SU-DHL-6 (cell line): ENCODE data around the gene SMCHD1.

Experiments used
- H2AFZ ChIP-seq: fragments of 200-600 bp; sonication (generic); 2 replicates; pipeline ENCODE4 v1.6.1; 2014; ENCODE audit warnings: low read depth, mild to moderate bottlenecking, moderate library complexity, mixed read lengths, antibody characterized with exemption, low read length; ENCODE audit not compliant: severe bottlenecking
- H3F3A ChIP-seq: fragments of 200-600 bp; shearing (Covaris generic); 2 replicates; pipeline ENCODE4 v1.6.0; 2016; ENCODE audit warnings: antibody characterized with exemption, mild to moderate bottlenecking; ENCODE audit not compliant: insufficient read depth
- H3K27ac ChIP-seq: fragments of 200-600 bp; sonication (generic); 2 replicates; pipeline ENCODE4 v1.5.1; 2016; ENCODE audit warnings: low read depth, mild to moderate bottlenecking, low read length, moderate library complexity, mixed read lengths
- H3K27me3 ChIP-seq: fragments of 200-600 bp; sonication (generic), shearing (Covaris generic); 2 replicates; pipeline ENCODE4 v1.6.0; 2014; ENCODE audit warnings: mild to moderate bottlenecking, low read length
- H3K36me3 ChIP-seq: fragments of 200-600 bp; sonication (generic); 2 replicates; pipeline ENCODE4 v1.6.1; 2014; ENCODE audit warnings: mild to moderate bottlenecking, low read length, mixed read lengths
- H3K4me2 ChIP-seq: fragments of 300-600, 200-600 bp; shearing (Covaris generic), sonication (generic); 2 replicates; pipeline ENCODE4 v1.6.0; 2014; ENCODE audit warnings: low read length, low read depth, mild to moderate bottlenecking; ENCODE audit not compliant: poor library complexity, severe bottlenecking
- H3K4me3 ChIP-seq: fragments of 200-600 bp; sonication (generic); 2 replicates; pipeline ENCODE4 v1.5.1; 2014; ENCODE audit warnings: antibody characterized with exemption, low read length, mild to moderate bottlenecking, mixed read lengths; ENCODE audit not compliant: insufficient read depth, poor library complexity, severe bottlenecking
- H3K79me2 ChIP-seq: fragments of 200-600 bp; sonication (generic); 2 replicates; pipeline ENCODE4 v1.6.1; 2014; ENCODE audit warnings: mild to moderate bottlenecking, low read length, moderate library complexity; ENCODE audit not compliant: insufficient read depth
- H3K9ac ChIP-seq: fragments of 200-600 bp; sonication (generic); 2 replicates; pipeline ENCODE4 v1.7.0; 2014; ENCODE audit warnings: mild to moderate bottlenecking, low read length
- H3K9me2 ChIP-seq: fragments of 200-600 bp; sonication (generic); replicated peaks from 2 replicates; pipeline ENCODE4 v1.6.1; 2014; ENCODE audit warnings: low read length; ENCODE audit not compliant: insufficient read depth
- H3K9me3 ChIP-seq: fragments of 200-600 bp; sonication (generic); 2 replicates; pipeline ENCODE4 v1.6.1; 2014; ENCODE audit warnings: low read length, mixed read lengths; ENCODE audit not compliant: insufficient read depth
- H4K20me1 ChIP-seq: fragments of 200-600 bp; sonication (generic); 2 replicates; pipeline ENCODE4 v1.6.1; 2014; ENCODE audit warnings: low read depth, mild to moderate bottlenecking, antibody characterized with exemption, low read length, moderate library complexity, mixed read lengths
- EZH2phosphoT487 ChIP-seq: fragments of 200-600 bp; sonication (generic), shearing (Covaris generic); conservative IDR thresholded peaks from 2 replicates; pipeline ENCODE4 v1.6.1; 2018; ENCODE audit warnings: mild to moderate bottlenecking, antibody characterized with exemption, low read length, moderate library complexity, mixed read lengths
- TF ChIP-seq, protein P1 (sequence below): fragments of 200-600 bp; sonication (generic); IDR thresholded peaks from one replicate; pipeline ENCODE4 v1.5.1; 2017; ENCODE audit warnings: antibody characterized with exemption, mild to moderate bottlenecking, low read length, moderate library complexity; ENCODE audit not compliant: insufficient read depth, poor library complexity, severe bottlenecking

Gene SMCHD1

DNA sequence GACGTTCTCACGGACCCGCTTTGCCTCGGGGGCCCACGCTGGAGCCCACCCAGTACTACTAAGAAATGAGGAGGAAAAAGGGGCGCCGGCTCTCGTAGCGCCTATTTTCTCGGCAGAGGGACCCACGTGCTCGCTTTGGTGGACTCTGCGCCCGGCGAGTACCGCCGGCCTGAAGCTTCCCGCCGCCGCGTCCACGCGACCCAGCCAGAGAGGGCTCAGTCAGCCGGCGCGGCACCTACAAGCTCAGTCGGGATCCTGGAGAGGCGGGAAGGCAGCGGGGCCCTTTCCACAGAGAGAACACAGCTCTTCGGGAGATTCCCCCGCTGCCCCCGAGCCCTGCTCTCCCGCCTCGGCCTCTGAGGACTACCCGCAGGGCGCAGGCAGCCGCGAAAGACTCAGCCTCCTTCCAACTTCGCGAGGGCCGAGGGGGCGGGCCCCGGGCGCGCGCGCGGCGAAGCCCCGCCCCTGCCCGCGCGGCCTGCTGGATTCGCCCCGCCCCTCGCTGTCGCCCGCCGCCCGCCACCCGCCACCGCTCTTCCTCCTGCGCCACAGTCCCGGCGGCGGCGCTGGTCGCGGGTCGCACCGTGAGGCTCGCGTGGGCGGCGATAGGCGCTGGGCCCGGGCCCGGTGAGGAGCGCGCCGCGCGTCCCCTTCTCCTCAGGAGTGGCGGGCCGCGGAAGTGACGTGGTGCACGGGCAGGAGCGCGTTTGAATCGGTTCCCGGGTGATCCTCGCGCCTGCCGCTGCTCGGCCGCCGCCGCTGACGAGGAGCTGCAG is at the start of gene SMCHD1:
Gene SMCHD1, plus strand, starts transcription at position 549 of the 776 bp plus-strand sequence. CDS start 350 bp downstream, outside the sequence.
- peaks cover 16% of the 10 kb centered on the region for H4K20me1 ChIP-seq

DNA sequence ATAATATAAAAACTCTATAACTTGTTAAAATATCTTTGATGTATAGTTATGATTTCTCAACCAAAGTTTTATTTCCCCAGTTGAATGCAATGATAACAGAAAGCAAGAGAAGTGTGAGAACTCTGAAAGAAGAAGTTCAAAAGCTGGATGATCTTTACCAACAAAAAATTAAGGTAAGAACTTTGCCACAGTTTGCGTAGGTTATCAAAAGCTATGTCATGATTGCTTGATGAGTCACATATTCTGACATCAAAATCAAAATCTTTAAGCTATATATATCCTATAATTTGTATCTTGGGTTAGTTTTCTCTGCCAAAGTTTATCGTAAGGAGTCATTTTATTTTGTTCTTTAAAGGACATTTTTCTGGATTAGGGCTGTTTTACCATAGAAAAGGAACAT is 49.2 kb upstream of the SMCHD1 start:
- no peaks in the 10 kb centered on the region for H3K27me3 ChIP-seq
- H3K79me2 ChIP-seq = no peaks in the 10 kb centered on the region
- peaks cover 75% of the 10 kb centered on the region for H3K36me3 ChIP-seq
- no peak overlapping the region for H2AFZ ChIP-seq
- peaks cover 19% of the 10 kb centered on the region; the same call in 1 of the 2 replicates for H3F3A ChIP-seq
- TF ChIP-seq, protein P1, sequence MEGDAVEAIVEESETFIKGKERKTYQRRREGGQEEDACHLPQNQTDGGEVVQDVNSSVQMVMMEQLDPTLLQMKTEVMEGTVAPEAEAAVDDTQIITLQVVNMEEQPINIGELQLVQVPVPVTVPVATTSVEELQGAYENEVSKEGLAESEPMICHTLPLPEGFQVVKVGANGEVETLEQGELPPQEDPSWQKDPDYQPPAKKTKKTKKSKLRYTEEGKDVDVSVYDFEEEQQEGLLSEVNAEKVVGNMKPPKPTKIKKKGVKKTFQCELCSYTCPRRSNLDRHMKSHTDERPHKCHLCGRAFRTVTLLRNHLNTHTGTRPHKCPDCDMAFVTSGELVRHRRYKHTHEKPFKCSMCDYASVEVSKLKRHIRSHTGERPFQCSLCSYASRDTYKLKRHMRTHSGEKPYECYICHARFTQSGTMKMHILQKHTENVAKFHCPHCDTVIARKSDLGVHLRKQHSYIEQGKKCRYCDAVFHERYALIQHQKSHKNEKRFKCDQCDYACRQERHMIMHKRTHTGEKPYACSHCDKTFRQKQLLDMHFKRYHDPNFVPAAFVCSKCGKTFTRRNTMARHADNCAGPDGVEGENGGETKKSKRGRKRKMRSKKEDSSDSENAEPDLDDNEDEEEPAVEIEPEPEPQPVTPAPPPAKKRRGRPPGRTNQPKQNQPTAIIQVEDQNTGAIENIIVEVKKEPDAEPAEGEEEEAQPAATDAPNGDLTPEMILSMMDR = no peak
- no peak for TF ChIP-seq EZH2phosphoT487
- H3K27ac ChIP-seq = no peak overlapping the region
- H3K9me2 ChIP-seq = no peaks in the 10 kb centered on the region
- no peaks in the 10 kb centered on the region for H4K20me1 ChIP-seq
- no peak overlapping the region for H3K4me2 ChIP-seq
- no peaks in the 10 kb centered on the region for H3K9me3 ChIP-seq
- no peak overlapping the region for H3K4me3 ChIP-seq
- H3K9ac ChIP-seq = no peak overlapping the region

More for the DNA sequence above, at the start of gene SMCHD1:
- TF ChIP-seq, protein P1 = no peak
- no peak for TF ChIP-seq EZH2phosphoT487
- Histone ChIP-seq H3K9me2 (no peaks in the 10 kb centered on the region), H3K9ac (peak within 1 kb of the TSS; percentile 95), H3F3A (peaks cover 8% of the 10 kb centered on the region; the same call in 1 of the 2 replicates), H3K36me3 (no peaks in the 10 kb centered on the region), H3K4me3 (peak within 1 kb of the TSS; percentile 79), H3K4me2 (peak within 1 kb of the TSS; percentile 90), H2AFZ (peak within 1 kb of the TSS; percentile 92), H3K27me3 (no peaks in the 10 kb centered on the region), H3K79me2 (peaks cover 45% of the 10 kb centered on the region), H3K9me3 (no peaks in the 10 kb centered on the region), H3K27ac (peak within 1 kb of the TSS; percentile 84)

DNA sequence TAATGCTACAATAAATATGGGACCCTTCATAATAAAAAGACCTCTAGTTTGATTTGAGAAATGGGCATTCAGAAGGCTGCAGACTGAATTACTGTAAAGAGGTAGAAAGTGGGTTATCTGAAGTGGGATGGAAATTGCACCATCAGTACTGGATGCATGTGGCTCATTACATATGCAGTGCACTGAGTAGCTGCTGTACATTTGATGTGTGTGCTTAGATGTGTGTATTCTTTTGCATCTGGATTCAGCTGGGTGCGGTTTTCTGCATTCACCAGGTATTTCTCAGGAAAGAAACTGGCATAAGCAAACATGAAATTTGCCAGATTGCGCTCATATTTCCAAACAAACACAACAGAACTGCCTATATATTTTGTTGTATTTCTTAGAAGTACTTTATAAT is 45.9 kb upstream of the SMCHD1 start:
- peaks cover 73% of the 10 kb centered on the region for H3K36me3 ChIP-seq

More for the DNA sequence above, 45.9 kb upstream of the SMCHD1 start:
- Histone ChIP-seq H3K9me3 (no peaks in the 10 kb centered on the region), H3K4me2 (no peak overlapping the region), H3K9ac (no peak overlapping the region), H4K20me1 (no peaks in the 10 kb centered on the region), H3K4me3 (no peak overlapping the region), H3K27ac (no peak overlapping the region), H3F3A (peaks cover 12% of the 10 kb centered on the region; the same call in 1 of the 2 replicates), H3K27me3 (no peaks in the 10 kb centered on the region), H3K79me2 (no peaks in the 10 kb centered on the region), H3K9me2 (no peaks in the 10 kb centered on the region), H2AFZ (no peak overlapping the region)
- no peak for TF ChIP-seq EZH2phosphoT487
- TF ChIP-seq, protein P1 = no peak
